Cardiac fibroblast (primary cell): ENCODE data around the gene HBG2.
"Not testable (repeated sequence)": the region's sequence is repeated elsewhere in the genome, so short reads cannot be mapped to it uniquely, and the experiment has no call there.

Source experiments
- DNase-seq, 2 donors: peaks; one replicate each; pipeline versions ENCODE4 v3.0.0 to v3.0.0-alpha.2; 2010; ENCODE audit warnings: low read depth in 2 of 2
- H3K4me3 ChIP-seq, 2 donors: replicated peaks in 1 of 2; 1 replicate in 1 of 2; 2 replicates in 1 of 2; pipeline ENCODE4 v1.5.1; 2011; ENCODE audit warnings: low read depth in 2 of 2, low read length in 2 of 2, mild to moderate bottlenecking in 2 of 2, moderate library complexity in 1 of 2
- CTCF ChIP-seq: IDR thresholded peaks from one replicate; pipeline ENCODE4 v1.5.1; 2011; ENCODE audit warnings: low read depth, mild to moderate bottlenecking, low read length, inconsistent platforms

HBG2 gene

GRCh38 chr11:5254646-5255413 is at the start of gene HBG2:
TSS of gene HBG2 (minus strand) at chr11:5254781. CDS start at chr11:5254728, 53 bp downstream.
- H3K4me3 ChIP-seq, result not testable (repeated sequence)
- DNase-seq, result peak; percentile 30 to 58

- H3K4me3 ChIP-seq, result no peak overlapping the region
- no peak for TF ChIP-seq CTCF
- peak in 1 of 2 donors; percentile 7 for DNase-seq
Observed at GRCh38 chr11:5304046-5304445, 49.5 kb upstream of the HBG2 start.

GRCh38 chr11:5303626-5304025 is 49.0 kb upstream of the HBG2 start:
- no peak for TF ChIP-seq CTCF
- no peak overlapping the region for H3K4me3 ChIP-seq
- DNase-seq, result no peak

- no peak for DNase-seq
- H3K4me3 ChIP-seq, result no peak within 1 kb of the TSS
- TF ChIP-seq CTCF, result no peak
Observed at GRCh38 chr11:5301846-5302245, 47.3 kb upstream of the HBG2 start, which contains the start of gene OR51B4. TSS of gene OR51B4 (minus strand) at chr11:5301946. CDS start at chr11:5301946, 0 bp downstream.

GRCh38 chr11:5300251-5300650 is 45.7 kb upstream of the HBG2 start:
- H3K4me3 ChIP-seq, result no peak overlapping the region
- DNase-seq, result peak in 1 of 2 donors; percentile 29
- no peak for TF ChIP-seq CTCF

- H3K4me3 ChIP-seq, result no peak overlapping the region
- no peak for DNase-seq
- no peak for TF ChIP-seq CTCF
Observed at GRCh38 chr11:5298451-5298850, 43.9 kb upstream of the HBG2 start.

GRCh38 chr11:5297721-5298323 is 43.2 kb upstream of the HBG2 start:
- no peak for TF ChIP-seq CTCF
- DNase-seq, result peak; percentile 11 to 34
- H3K4me3 ChIP-seq, result no peak overlapping the region

- DNase-seq, H3K4me3 ChIP-seq: not testable (repeated sequence)
Observed at GRCh38 chr11:5294342-5294995, 39.9 kb upstream of the HBG2 start.
